ENCODE data around the gene FAM187B.

DNA sequence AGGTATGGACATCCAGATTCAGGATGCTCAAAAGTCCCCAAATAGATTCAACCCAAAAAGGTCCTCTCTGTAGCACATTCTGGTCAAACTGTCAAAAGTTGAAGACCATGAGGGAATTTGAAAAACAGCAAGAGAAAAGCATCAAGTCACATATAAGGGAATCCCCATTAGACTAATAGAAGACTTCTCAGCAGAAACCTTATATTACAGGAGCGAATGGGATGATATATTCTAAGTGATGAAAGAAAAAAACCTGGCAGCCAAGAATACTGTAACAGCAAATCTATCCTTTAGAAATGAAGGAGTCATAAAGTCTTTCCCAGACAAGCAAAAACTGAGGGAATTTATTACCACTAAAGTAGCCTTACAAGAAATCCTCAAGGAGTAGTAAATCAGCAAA is 44.3 kb downstream of the FAM187B start:
- no peak for TF ChIP-seq TAF1 (IDR thresholded peaks at IDR 0.05; ENCODE audit: borderline replicate concordance, insufficient read depth, low read length)
- TF ChIP-seq, protein P1, sequence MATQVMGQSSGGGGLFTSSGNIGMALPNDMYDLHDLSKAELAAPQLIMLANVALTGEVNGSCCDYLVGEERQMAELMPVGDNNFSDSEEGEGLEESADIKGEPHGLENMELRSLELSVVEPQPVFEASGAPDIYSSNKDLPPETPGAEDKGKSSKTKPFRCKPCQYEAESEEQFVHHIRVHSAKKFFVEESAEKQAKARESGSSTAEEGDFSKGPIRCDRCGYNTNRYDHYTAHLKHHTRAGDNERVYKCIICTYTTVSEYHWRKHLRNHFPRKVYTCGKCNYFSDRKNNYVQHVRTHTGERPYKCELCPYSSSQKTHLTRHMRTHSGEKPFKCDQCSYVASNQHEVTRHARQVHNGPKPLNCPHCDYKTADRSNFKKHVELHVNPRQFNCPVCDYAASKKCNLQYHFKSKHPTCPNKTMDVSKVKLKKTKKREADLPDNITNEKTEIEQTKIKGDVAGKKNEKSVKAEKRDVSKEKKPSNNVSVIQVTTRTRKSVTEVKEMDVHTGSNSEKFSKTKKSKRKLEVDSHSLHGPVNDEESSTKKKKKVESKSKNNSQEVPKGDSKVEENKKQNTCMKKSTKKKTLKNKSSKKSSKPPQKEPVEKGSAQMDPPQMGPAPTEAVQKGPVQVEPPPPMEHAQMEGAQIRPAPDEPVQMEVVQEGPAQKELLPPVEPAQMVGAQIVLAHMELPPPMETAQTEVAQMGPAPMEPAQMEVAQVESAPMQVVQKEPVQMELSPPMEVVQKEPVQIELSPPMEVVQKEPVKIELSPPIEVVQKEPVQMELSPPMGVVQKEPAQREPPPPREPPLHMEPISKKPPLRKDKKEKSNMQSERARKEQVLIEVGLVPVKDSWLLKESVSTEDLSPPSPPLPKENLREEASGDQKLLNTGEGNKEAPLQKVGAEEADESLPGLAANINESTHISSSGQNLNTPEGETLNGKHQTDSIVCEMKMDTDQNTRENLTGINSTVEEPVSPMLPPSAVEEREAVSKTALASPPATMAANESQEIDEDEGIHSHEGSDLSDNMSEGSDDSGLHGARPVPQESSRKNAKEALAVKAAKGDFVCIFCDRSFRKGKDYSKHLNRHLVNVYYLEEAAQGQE (IDR thresholded peaks at IDR 0.05; ENCODE audit: insufficient read depth in 1 of 2, low read depth in 2 of 2, low read length in 2 of 2), result no peak
